GM12875 (cell line): ENCODE results near the gene MRPS11.

Source experiments
- H3K4me3 ChIP-seq: one replicate; pipeline ENCODE4 v1.5.1; 2011; ENCODE audit warnings: low read depth, low read length, control low read depth
- CTCF ChIP-seq: IDR thresholded peaks from 2 replicates; pipeline ENCODE4 v1.5.1; 2011; ENCODE audit warnings: low read depth, mild to moderate bottlenecking, control low read depth, inconsistent platforms, low read length, moderate library complexity, borderline replicate concordance; ENCODE audit not compliant: insufficient read depth

Gene MRPS11

DNA sequence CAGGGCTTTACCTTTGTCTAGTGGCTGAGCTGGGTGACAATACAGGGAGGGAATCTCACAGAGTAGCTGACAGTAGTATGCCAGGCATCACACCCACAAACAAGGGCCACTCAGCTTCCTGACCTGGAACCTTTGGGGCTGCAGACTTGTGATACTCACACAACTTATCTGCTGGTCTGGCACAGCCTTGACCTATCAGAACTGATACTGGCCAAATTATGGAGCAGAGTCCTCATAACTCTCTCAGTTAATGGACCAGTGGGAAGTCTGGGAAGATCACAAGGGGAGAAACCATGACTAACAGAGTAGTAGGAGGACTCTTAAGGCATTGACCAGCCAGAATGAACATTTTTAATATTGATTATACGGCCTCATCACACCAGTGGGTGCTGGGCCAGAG, 19.8 kb upstream of the MRPS11 start:
- TF ChIP-seq CTCF = no peak
- H3K4me3 ChIP-seq = no peak overlapping the region

DNA sequence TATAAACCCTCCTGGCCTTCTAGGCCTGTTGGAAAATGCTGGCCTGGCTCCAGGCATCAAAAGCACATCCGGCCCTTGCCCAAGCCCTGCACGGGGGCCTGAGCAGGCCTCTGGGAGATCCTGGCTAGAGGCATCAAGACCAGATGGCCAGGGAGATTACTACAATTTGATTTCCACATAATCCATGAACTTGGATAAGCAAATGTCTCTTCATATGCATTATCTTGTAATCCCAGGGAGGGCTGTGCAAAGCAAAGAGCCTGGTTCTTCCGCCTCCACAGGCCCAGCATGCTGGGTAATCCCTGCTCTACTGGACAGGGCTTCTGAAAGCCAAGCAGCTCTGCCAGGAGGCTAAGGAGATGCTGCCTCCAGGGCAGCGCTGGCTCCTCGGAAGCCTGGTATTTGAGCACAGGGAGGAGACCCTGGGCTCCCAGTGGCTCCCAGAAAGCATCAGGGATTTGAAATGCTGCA, 18.5 kb upstream of the MRPS11 start:
- H3K4me3 ChIP-seq = no peak overlapping the region
- TF ChIP-seq CTCF = no peak

DNA sequence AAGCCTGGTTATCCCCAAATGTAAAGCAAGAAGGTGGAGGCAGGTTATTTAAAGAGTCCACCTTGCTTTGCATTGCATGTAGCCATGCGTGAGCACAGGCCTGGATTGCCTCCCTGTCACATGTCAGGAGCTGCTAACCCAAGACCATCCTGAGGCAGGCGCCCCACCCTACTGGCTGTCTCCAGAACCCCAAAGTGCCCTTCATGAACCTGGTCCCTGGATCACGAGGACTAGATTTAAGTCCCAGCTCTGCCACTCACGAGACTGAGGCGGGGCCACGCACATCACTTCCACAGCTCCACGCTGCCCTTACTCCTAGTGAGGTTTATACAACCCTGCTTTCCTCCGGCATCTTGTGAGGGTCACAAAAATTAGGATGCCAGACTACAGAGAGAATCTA, 17.9 kb upstream of the MRPS11 start:
- H3K4me3 ChIP-seq = no peak overlapping the region
- no peak for TF ChIP-seq CTCF

- H3K4me3 ChIP-seq = no peak overlapping the region
- TF ChIP-seq CTCF = peak; percentile 89
Observed at GRCh38 chr15:88450125-88450798, 17.2 kb upstream of the MRPS11 start.

GRCh38 chr15:88453651-88454050, 13.9 kb upstream of the MRPS11 start:
- no peak overlapping the region for H3K4me3 ChIP-seq
- no peak for TF ChIP-seq CTCF

DNA sequence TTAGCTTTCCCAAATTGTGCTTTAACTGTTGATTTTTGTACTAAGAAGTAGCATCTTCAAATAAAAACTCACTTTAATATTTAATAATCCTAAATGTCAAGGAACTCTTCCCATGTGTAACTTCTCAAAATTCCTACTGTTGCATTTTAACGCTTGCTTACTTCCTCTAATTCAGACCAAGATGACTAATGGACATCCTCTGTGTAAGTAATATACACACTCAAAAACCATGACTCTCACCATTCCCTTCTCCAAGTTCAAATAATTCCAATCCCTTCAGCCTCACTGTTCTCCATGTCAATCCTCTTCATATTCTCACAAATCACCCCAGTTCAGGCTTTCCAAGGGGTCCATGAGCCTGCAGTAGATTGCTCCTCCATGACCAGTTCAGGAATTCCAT, 13.3 kb upstream of the MRPS11 start:
- TF ChIP-seq CTCF = no peak
- no peak overlapping the region for H3K4me3 ChIP-seq
